Peyer's patch (tissue), 4 donors: Measurements from ENCODE around the gene TMED1. TPM values are rescaled to one million over a fixed set of nuclear protein-coding genes. Genes with fewer than 3 reads are reported as not detected.

Source experiments
- DNase-seq, 3 donors: peaks; one replicate each; pipeline ENCODE4 v3.0.0-alpha.2; 2017 to 2019
- H3K27ac ChIP-seq, 4 donors: fragments of 200-600 bp; sonication (generic); one replicate each; pipeline ENCODE4 v1.5.1; 2016 to 2019
- H3K27me3 ChIP-seq, 2 donors: fragments of 200-600 bp; sonication (generic); one replicate each; pipeline ENCODE4 v1.5.1; 2019
- H3K36me3 ChIP-seq, 3 donors: fragments of 200-600 bp; sonication (generic); one replicate each; pipeline ENCODE4 v1.5.1; 2016 to 2019
- H3K4me1 ChIP-seq, 4 donors: fragments of 200-600 bp; sonication (generic); one replicate each; pipeline ENCODE4 v1.5.1; 2016 to 2019
- H3K4me3 ChIP-seq, 4 donors: fragments of 200-600 bp; sonication (generic); 1 replicate in 3 of 4; 2 replicates in 1 of 4; pipeline ENCODE4 v1.5.1; 2016 to 2019; ENCODE audit warnings: mild to moderate bottlenecking in 1 of 4
- H3K9me3 ChIP-seq, 4 donors: fragments of 200-600 bp; sonication (generic); one replicate each; pipeline ENCODE4 v1.5.1; 2016 to 2019; ENCODE audit warnings: mild to moderate bottlenecking in 1 of 4
- POLR2A ChIP-seq, 2 donors: fragments of 450-650 bp; IDR thresholded peaks; one replicate each; pipeline ENCODE4 v1.5.1; 2017; ENCODE audit warnings: antibody characterized with exemption in 2 of 2, mild to moderate bottlenecking in 2 of 2, moderate library complexity in 2 of 2
- total RNA-seq, 4 donors: library from RNA; depleted of rRNA; stranded (reverse); fragments of >200 nt; gene quantifications; one replicate each; pipeline ENCODE4 v1.1.0, GENCODE V29; 2016
- TF ChIP-seq, protein P1 (sequence below), 6 experiments: fragments of 450-650 bp in 4 of 6; fragments of 200-600 bp in 2 of 6; sonication (generic) in 1 of 6; IDR thresholded peaks; one replicate each; pipeline ENCODE4 v1.5.1; 2017 to 2019; ENCODE audit warnings: antibody characterized with exemption in 6 of 6, mild to moderate bottlenecking in 3 of 6, moderate library complexity in 1 of 6

Gene TMED1
- total RNA-seq, 4 donors from 2014 or later = 11.6 to 18.4 (median 16.0) TPM

DNA sequence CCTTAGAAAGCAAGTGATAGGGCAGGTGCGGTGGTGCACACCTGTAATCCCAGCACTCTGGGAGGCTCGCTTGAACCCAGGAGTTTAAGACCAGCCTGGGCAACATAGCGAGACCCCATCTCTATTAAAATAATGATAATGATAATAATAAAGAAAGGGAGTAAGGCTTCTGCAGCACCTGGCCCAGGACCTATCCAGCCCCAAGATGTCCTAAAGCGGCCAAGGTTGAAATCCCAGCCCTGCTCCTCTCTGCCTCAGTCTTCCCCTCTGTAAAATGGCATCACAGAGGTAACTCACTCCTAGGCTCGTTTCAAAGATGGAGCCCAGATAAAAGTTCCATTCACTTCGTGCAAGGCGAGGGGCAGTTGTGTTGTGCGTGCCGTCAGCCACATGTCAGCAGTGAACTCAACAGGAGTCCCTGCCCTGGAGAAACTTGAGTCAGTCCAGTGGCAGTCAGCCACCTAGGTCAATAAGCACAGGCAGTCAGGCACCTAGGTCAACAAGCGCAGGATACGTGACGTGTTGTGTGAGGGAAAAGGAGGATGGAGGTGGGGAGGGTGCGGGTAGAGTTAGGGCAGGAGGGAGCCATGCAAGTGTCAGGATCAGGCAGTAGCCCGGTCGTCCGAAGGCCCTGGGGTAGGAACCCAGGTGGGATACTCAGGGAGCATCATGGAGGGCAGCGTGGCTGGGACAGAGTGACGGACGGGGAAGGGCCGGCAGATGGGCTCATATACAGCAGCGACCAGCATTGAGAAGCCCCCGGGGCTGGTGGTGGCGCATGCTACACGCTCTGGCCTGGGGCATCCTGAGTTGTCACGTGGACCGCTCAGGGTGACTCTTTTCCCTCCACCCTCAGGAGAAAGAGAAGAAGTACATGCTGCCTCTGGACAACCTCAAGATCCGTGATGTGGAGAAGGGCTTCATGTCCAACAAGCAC lies 16.6 kb downstream of the TMED1 start:
- DNase-seq = no peak
- no peaks in the 10 kb centered on the region for H3K27me3 ChIP-seq
- no peaks in the 10 kb centered on the region for H3K9me3 ChIP-seq
- H3K27ac ChIP-seq = no peak overlapping the region
- H3K4me1 ChIP-seq = no peaks in the 10 kb centered on the region
- TF ChIP-seq, protein P1, sequence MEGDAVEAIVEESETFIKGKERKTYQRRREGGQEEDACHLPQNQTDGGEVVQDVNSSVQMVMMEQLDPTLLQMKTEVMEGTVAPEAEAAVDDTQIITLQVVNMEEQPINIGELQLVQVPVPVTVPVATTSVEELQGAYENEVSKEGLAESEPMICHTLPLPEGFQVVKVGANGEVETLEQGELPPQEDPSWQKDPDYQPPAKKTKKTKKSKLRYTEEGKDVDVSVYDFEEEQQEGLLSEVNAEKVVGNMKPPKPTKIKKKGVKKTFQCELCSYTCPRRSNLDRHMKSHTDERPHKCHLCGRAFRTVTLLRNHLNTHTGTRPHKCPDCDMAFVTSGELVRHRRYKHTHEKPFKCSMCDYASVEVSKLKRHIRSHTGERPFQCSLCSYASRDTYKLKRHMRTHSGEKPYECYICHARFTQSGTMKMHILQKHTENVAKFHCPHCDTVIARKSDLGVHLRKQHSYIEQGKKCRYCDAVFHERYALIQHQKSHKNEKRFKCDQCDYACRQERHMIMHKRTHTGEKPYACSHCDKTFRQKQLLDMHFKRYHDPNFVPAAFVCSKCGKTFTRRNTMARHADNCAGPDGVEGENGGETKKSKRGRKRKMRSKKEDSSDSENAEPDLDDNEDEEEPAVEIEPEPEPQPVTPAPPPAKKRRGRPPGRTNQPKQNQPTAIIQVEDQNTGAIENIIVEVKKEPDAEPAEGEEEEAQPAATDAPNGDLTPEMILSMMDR (IDR thresholded peaks at IDR 0.05) = no peak
- no peak for TF ChIP-seq POLR2A (IDR thresholded peaks at IDR 0.05)
- no peak overlapping the region for H3K4me3 ChIP-seq
- peaks cover 0 to 97% (median 0%) of the 10 kb centered on the region in 3 donors for H3K36me3 ChIP-seq

DNA sequence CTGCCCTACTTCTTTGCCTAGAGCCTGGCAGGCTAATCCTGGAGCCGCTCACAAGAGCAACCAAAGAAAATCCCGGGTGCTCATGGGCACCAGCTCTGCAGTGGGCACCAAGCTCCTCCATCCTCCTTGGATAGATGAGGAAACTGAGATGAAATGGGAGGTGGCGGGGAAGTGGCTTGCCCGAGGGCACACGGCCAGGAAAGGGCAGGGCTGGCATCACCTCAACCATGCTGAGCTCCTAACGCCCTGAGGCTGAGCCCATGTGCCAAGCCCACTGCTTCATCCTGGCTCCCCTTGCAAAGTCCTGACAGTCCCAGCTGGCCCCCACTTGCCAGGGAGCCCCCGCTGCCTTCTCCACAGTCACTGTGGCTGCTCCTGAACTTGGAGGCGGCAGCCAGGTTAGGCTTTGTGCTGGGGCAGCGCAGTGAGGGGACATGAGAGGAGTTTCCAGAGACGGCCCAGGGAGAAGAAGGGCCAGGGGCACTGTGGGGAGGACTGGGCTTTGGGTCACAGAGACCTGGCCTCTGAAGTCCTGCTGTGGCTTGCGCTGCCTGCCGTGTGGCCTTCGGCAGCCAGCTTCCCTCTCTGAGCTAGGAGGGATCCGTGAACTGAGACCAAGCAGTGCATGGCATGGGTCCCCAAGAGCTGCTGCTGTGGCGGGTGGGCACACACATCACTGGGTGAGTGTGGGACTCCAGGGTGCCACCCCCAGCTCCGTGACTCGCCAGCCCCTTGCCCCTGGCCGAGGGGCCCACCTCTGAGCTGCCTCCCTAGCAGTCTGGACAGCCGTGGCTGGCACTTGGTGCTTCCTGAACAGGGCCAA lies 17.5 kb downstream of the TMED1 start:
- no peak for TF ChIP-seq POLR2A (IDR thresholded peaks at IDR 0.05)
- TF ChIP-seq, protein P1 (IDR thresholded peaks at IDR 0.05) = no peak
- no peaks in the 10 kb centered on the region for H3K27me3 ChIP-seq
- H3K36me3 ChIP-seq = peaks cover 0 to 97% (median 0%) of the 10 kb centered on the region in 3 donors
- DNase-seq = no peak
- H3K4me3 ChIP-seq = no peak overlapping the region
- peak overlapping the region; percentile 43 to 82 (median 63) for H3K27ac ChIP-seq
- no peaks in the 10 kb centered on the region for H3K4me1 ChIP-seq
- no peaks in the 10 kb centered on the region for H3K9me3 ChIP-seq

DNA sequence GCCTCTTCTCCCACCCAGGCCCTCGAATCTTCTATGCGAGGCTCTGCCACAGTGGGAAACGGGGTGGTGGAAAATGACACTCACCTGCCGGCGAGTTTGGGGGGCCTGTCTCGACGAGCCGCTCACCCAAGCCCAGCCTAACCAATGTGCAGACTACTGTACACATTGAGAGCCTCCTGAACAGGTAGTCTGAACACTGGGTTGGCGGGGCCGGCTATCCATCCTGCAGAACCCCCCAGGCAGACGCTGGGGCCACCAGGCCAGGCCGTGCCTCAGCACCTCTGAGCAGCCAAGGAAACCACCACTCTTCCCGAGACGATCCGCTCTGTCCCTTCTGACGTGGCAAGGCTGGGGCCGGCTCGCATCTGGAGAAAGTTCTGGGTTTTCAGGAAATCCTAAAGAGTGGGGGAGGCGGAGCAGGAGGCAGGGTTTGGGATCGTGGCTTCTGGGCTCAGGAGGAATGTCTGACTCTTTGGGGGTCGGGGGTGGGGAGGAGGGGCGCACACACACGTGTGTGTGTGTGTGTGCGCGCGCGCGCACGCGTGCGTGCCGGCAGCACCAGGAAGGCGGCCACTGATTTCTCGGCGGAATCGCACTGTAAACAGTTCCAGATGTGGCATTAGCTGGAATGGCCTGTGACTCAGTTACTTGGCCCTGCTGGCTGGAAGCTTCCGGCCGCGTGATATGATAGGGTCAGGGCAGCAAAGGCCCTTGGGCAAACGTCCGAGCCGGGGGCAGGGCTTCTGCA lies 18.5 kb downstream of the TMED1 start:
- H3K4me3 ChIP-seq = peak overlapping the region in 2 of 4 donors; percentile 26 to 29
- peaks cover 0 to 97% (median 0%) of the 10 kb centered on the region in 3 donors for H3K36me3 ChIP-seq
- H3K9me3 ChIP-seq = no peaks in the 10 kb centered on the region
- H3K27ac ChIP-seq = peak overlapping the region; percentile 43 to 82 (median 63)
- H3K27me3 ChIP-seq = no peaks in the 10 kb centered on the region
- TF ChIP-seq, protein P1 (IDR thresholded peaks at IDR 0.05) = no peak
- TF ChIP-seq POLR2A (IDR thresholded peaks at IDR 0.05) = no peak
- peak in 1 of 3 donors; percentile 67 for DNase-seq
- no peaks in the 10 kb centered on the region for H3K4me1 ChIP-seq

DNA sequence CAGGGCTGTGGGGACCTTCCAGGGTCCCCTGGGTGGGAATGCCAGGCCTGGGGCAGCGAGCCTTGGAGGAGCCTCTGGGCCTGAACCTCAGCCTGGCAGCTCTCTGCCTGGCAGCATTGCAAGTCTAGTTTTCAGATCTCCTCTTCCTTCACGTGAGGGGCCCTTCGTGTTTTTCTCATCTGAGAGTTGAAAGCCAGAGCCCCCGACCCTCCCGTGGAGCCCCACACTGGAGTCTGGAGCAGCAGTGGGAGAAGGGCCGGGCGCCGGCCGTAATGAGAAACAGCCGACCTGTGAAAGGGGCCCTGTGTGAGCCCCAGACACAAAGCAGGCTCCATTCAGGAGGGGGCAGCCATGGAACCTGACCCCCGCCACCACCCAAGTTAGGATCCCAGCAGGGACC lies 19.3 kb downstream of the TMED1 start:
- Histone ChIP-seq H3K36me3 (peaks cover 0 to 97% (median 0%) of the 10 kb centered on the region in 3 donors), H3K27me3 (no peaks in the 10 kb centered on the region), H3K4me1 (no peaks in the 10 kb centered on the region), H3K4me3 (peak overlapping the region in 2 of 4 donors; percentile 26 to 29), H3K27ac (peak overlapping the region; percentile 40 to 82 (median 63)), H3K9me3 (no peaks in the 10 kb centered on the region)
- no peak for DNase-seq
- TF ChIP-seq, protein P1 (IDR thresholded peaks at IDR 0.05) = no peak
- TF ChIP-seq POLR2A (IDR thresholded peaks at IDR 0.05) = no peak
